Measurements from ENCODE around the gene CEP104. TPM values are rescaled to one million over a fixed set of nuclear protein-coding genes. Genes with fewer than 3 reads are reported as not detected.
A peak's percentile ranks its signal among the peaks of the same experiment; 100 is the strongest.

CEP104 gene
- total RNA-seq, 6 experiments from 2014 or later, result 16.7 to 36.4 (median 26.6) TPM

- peaks cover 0 to 32% (median 17%) of the 10 kb centered on the region in 4 donors for H3K4me1 ChIP-seq
- H3K27ac ChIP-seq, result peak overlapping the region in 1 of 3 donors; percentile 71
- H3K36me3 ChIP-seq, result no peaks in the 10 kb centered on the region
- TF ChIP-seq POLR2A (IDR thresholded peaks at IDR 0.05) (no peak), CTCF (IDR thresholded peaks at IDR 0.05) (no peak)
- ATAC-seq (no peak), DNase-seq (peak in 1 of 3 donors; percentile 53)
- H3K9me3 ChIP-seq, result no peaks in the 10 kb centered on the region
- intact Hi-C loops (cut with DNase I), result no loop called here
- H3K4me3 ChIP-seq, result no peak overlapping the region
- 94% methylated on average over 8 of the region's 15 CpGs for WGBS (ENCODE audit: insufficient coverage, low coverage, low lambda C conversion rate, missing lambda C conversion rate)
- H3K27me3 ChIP-seq, result no peaks in the 10 kb centered on the region
Observed at GRCh38 chr1:3902111-3902511, 45.1 kb upstream of the CEP104 start.

GRCh38 chr1:3900969-3901529 lies 44.0 kb upstream of the CEP104 start:
- peak; percentile 99 for DNase-seq
- Histone ChIP-seq H3K27ac (peak overlapping the region; percentile 94 to 99 (median 95)), H3K27me3 (no peaks in the 10 kb centered on the region), H3K9me3 (no peaks in the 10 kb centered on the region), H3K4me1 (peaks cover 0 to 32% (median 17%) of the 10 kb centered on the region in 4 donors), H3K4me3 (peak overlapping the region; percentile 88 to 99 (median 97)), H3K36me3 (no peaks in the 10 kb centered on the region)
- TF ChIP-seq CTCF (IDR thresholded peaks at IDR 0.05) (no peak), POLR2A (IDR thresholded peaks at IDR 0.05) (peak; percentile 24)
- WGBS (ENCODE audit: insufficient coverage, low coverage, low lambda C conversion rate, missing lambda C conversion rate), result 0% methylated on average over 12 of the region's 51 CpGs
- intact Hi-C loops (cut with DNase I), result no loop called here
- ATAC-seq, result peak; percentile 81 to 89 (median 84)

GRCh38 chr1:3900150-3900968 lies 43.3 kb upstream of the CEP104 start, which contains the start of gene C1orf174:
Gene C1orf174, minus strand, starts transcription at chr1:3900272. Its CDS starts 86 bp downstream, at chr1:3900186.
- Histone ChIP-seq H3K9me3 (no peaks in the 10 kb centered on the region), H3K36me3 (no peaks in the 10 kb centered on the region), H3K4me1 (peaks cover 0 to 32% (median 17%) of the 10 kb centered on the region in 4 donors), H3K4me3 (peak within 1 kb of the TSS; percentile 88 to 99 (median 97)), H3K27ac (peak within 1 kb of the TSS; percentile 94 to 99 (median 95)), H3K27me3 (no peaks in the 10 kb centered on the region)
- DNase-seq (peak; percentile 93 to 96 (median 95)), ATAC-seq (peak; percentile 82 to 88 (median 84))
- WGBS (ENCODE audit: insufficient coverage, low coverage, low lambda C conversion rate, missing lambda C conversion rate), result 0% methylated on average over 13 of the region's 58 CpGs
- TF ChIP-seq POLR2A (IDR thresholded peaks at IDR 0.05), result peak; percentile 71
- no peak for TF ChIP-seq CTCF (IDR thresholded peaks at IDR 0.05)
- intact Hi-C loops (cut with DNase I), result no loop called here

- TF ChIP-seq POLR2A (IDR thresholded peaks at IDR 0.05) (no peak), CTCF (IDR thresholded peaks at IDR 0.05) (no peak)
- Histone ChIP-seq H3K4me1 (peaks cover 0 to 32% (median 17%) of the 10 kb centered on the region in 4 donors), H3K27me3 (no peaks in the 10 kb centered on the region), H3K9me3 (no peaks in the 10 kb centered on the region), H3K36me3 (no peaks in the 10 kb centered on the region), H3K27ac (peak overlapping the region; percentile 94 to 99 (median 95)), H3K4me3 (peak overlapping the region; percentile 88 to 99 (median 97))
- 0% methylated on average over 10 of the region's 26 CpGs for WGBS (ENCODE audit: insufficient coverage, low coverage, low lambda C conversion rate, missing lambda C conversion rate)
- ATAC-seq (no peak), DNase-seq (peak in 2 of 3 donors; percentile 45 to 58)
- intact Hi-C loops (cut with DNase I), result loop anchor here in 1 of 2 donors (5.0 kb wide), 1 partner anchor 42 kb away; the partner anchor contains the start of genes CEP104 and DFFB
Observed at GRCh38 chr1:3899754-3900149, 42.7 kb upstream of the CEP104 start.
